ENCODE measurements around the gene MCCC2. TPM values are rescaled to one million over a fixed set of nuclear protein-coding genes. Genes with fewer than 3 reads are reported as not detected.

The MCCC2 gene
- total and polyA plus RNA-seq, 2 of the 13 experiments (the other 11 are each of a cell fraction or from before 2014, with no cell fraction given): 44.8 to 83.6 TPM

GRCh38 chr5:71586941-71587765 lies at the start of gene MCCC2 (continued):
- no peak for TF ChIP-seq IKZF1 (IDR thresholded peaks at IDR 0.05)
- TF ChIP-seq ZNF569 (CRISPR knock-in tag; IDR thresholded peaks at IDR 0.05; ENCODE audit: borderline replicate concordance): no peak
- no peak for TF ChIP-seq CHD4 (IDR thresholded peaks at IDR 0.05; ENCODE audit: borderline replicate concordance, low read length)
- TF ChIP-seq, protein P1, sequence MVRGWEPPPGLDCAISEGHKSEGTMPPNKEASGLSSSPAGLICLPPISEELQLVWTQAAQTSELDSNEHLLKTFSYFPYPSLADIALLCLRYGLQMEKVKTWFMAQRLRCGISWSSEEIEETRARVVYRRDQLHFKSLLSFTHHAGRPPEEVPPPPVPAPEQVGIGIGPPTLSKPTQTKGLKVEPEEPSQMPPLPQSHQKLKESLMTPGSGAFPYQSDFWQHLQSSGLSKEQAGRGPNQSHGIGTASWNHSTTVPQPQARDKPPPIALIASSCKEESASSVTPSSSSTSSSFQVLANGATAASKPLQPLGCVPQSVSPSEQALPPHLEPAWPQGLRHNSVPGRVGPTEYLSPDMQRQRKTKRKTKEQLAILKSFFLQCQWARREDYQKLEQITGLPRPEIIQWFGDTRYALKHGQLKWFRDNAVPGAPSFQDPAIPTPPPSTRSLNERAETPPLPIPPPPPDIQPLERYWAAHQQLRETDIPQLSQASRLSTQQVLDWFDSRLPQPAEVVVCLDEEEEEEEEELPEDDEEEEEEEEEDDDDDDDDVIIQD (CRISPR knock-in tag; IDR thresholded peaks at IDR 0.05; ENCODE audit: low read depth): peak; percentile 42; the same call in 1 of the 2 replicates
- TF ChIP-seq NCOA1 (CRISPR knock-in tag; IDR thresholded peaks at IDR 0.05): no peak
- no peak; the same call in none of the 2 replicates for TF ChIP-seq ZNF790 (CRISPR knock-in tag; IDR thresholded peaks at IDR 0.05; ENCODE audit: borderline replicate concordance)
- TF ChIP-seq SMAD3 (CRISPR knock-in tag; IDR thresholded peaks at IDR 0.05): no peak
- TF ChIP-seq XBP1 (CRISPR knock-in tag; IDR thresholded peaks at IDR 0.05): no peak
- TF ChIP-seq KLF6 (CRISPR knock-in tag; IDR thresholded peaks at IDR 0.05): peak; percentile 73; the same call in 1 of the 2 replicates
- TF ChIP-seq NFAT5 (CRISPR knock-in tag; IDR thresholded peaks at IDR 0.05): peak; percentile 56; the same call in 1 of the 2 replicates
- peak; percentile 95 to 96 for TF ChIP-seq POLR2A (IDR thresholded peaks at IDR 0.05; ENCODE audit: insufficient read depth in 1 of 2, low read depth in 2 of 2, low read length in 2 of 2)
- no peak for TF ChIP-seq ZNF567 (CRISPR knock-in tag; IDR thresholded peaks at IDR 0.05; ENCODE audit: borderline replicate concordance)
- TF ChIP-seq FOXK2 (IDR thresholded peaks at IDR 0.05): no peak
- TF ChIP-seq NR2F1 (CRISPR knock-in tag; IDR thresholded peaks at IDR 0.05): no peak
- no peak for TF ChIP-seq RFX1 (IDR thresholded peaks at IDR 0.05)
- TF ChIP-seq GZF1 (CRISPR knock-in tag; IDR thresholded peaks at IDR 0.05): no peak; the same call in 1 of the 2 replicates
- TF ChIP-seq ZNF619 (CRISPR knock-in tag; IDR thresholded peaks at IDR 0.05): no peak
- TF ChIP-seq BRCA1 (CRISPR knock-in tag; IDR thresholded peaks at IDR 0.05): no peak
- TF ChIP-seq FIP1L1 (IDR thresholded peaks at IDR 0.05; ENCODE audit: borderline replicate concordance, insufficient read depth, low read depth, low read length): no peak
- peak; percentile 80 for TF ChIP-seq HNRNPL (IDR thresholded peaks at IDR 0.05; ENCODE audit: low read depth, low read length)
- no peak for TF ChIP-seq SMAD9 (CRISPR knock-in tag; IDR thresholded peaks at IDR 0.05)
- TF ChIP-seq RNF219 (CRISPR knock-in tag; IDR thresholded peaks at IDR 0.05): no peak
- peak; percentile 94 for TF ChIP-seq ZNF510 (CRISPR knock-in tag; IDR thresholded peaks at IDR 0.05; ENCODE audit: low read depth)

All from HepG2 (cell line).